Activated naive CD4-positive, alpha-beta T cell treated with anti-CD3 and anti-CD28 coated beads, Interleukin-2, amount 50 U/mL, for 72 hours (primary cell): ENCODE results near the gene YIPF4. TPM values are rescaled to one million over a fixed set of nuclear protein-coding genes. Genes with fewer than 3 reads are reported as not detected.
"Not testable (repeated sequence)": the region's sequence is repeated elsewhere in the genome, so short reads cannot be mapped to it uniquely, and the experiment has no call there.

Source experiments
- ATAC-seq, 2 donors: fragments of 150-1000 bp; cut with Tn5 transposase; 2 replicates each; pipeline ENCODE4 v1.10.0; 2021; ENCODE audit warnings: mild to moderate bottlenecking in 2 of 2, moderate library complexity in 2 of 2
- DNase-seq, 2 donors: peaks; one replicate each; pipeline ENCODE4 v3.0.0; 2021 to 2022; ENCODE audit warnings: low spot score in 2 of 2
- H3K27ac Mint-ChIP-seq, 2 donors: one replicate each; pipeline ENCODE4 v1.8.0; 2022; ENCODE audit warnings: mild to moderate bottlenecking in 2 of 2, mixed read lengths in 2 of 2
- H3K36me3 Mint-ChIP-seq, 2 donors: one replicate each; pipeline ENCODE4 v1.8.0; 2022; ENCODE audit warnings: mixed read lengths in 2 of 2
- H3K9me3 Mint-ChIP-seq, 2 donors: one replicate each; pipeline ENCODE4 v1.8.0; 2022; ENCODE audit warnings: mixed read lengths in 2 of 2
- total RNA-seq, 2 donors: library from RNA; stranded (reverse); gene quantifications; one replicate each; pipeline ENCODE4 v1.2.3, GENCODE V29; 2022

YIPF4 gene
- total RNA-seq, 2 donors from 2014 or later = 35.0 to 36.3 TPM

GRCh38 chr2:32350797-32351196 is 73.1 kb downstream of the YIPF4 start:
- ATAC-seq, H3K36me3 Mint-ChIP-seq, DNase-seq, H3K9me3 Mint-ChIP-seq, H3K27ac Mint-ChIP-seq: not testable (repeated sequence)

GRCh38 chr2:32355976-32356680 is 78.4 kb downstream of the YIPF4 start:
- Mint-ChIP-seq H3K36me3 (peaks cover 17 to 18% of the 10 kb centered on the region in 2 donors), H3K27ac (peak overlapping the region; percentile 74 to 86), H3K9me3 (no peaks in the 10 kb centered on the region)
- no peak for ATAC-seq
- no peak for DNase-seq

- Mint-ChIP-seq H3K9me3 (peaks cover 0 to 4% of the 10 kb centered on the region in 2 donors), H3K36me3 (peaks cover 18 to 22% of the 10 kb centered on the region in 2 donors), H3K27ac (peak within 1 kb of the TSS; percentile 86 to 95)
- DNase-seq (peak; percentile 95 to 98), ATAC-seq (peak; percentile 95 to 96)
Observed at GRCh38 chr2:32356681-32357317, 79.1 kb downstream of the YIPF4 start, which contains the start of gene BIRC6. Gene BIRC6, plus strand, starts transcription at chr2:32357023. Its CDS starts 139 bp downstream, at chr2:32357162.

GRCh38 chr2:32357318-32358110 is 79.8 kb downstream of the YIPF4 start:
- DNase-seq (peak; percentile 45 to 69), ATAC-seq (peak in 1 of 2 donors; percentile 12)
- Mint-ChIP-seq H3K36me3 (peaks cover 18 to 24% of the 10 kb centered on the region in 2 donors), H3K9me3 (peaks cover 0 to 5% of the 10 kb centered on the region in 2 donors), H3K27ac (peak overlapping the region; percentile 86 to 94)

GRCh38 chr2:32358111-32358482 is 80.4 kb downstream of the YIPF4 start:
- H3K27ac Mint-ChIP-seq = peak overlapping the region; percentile 73 to 86
- ATAC-seq (no peak), DNase-seq (peak in 1 of 2 donors; percentile 8)
- peaks cover 0 to 5% of the 10 kb centered on the region in 2 donors for H3K9me3 Mint-ChIP-seq
- H3K36me3 Mint-ChIP-seq = peaks cover 18 to 24% of the 10 kb centered on the region in 2 donors

- Mint-ChIP-seq H3K27ac (peak overlapping the region in 1 of 2 donors; percentile 61), H3K36me3 (peaks cover 18 to 30% of the 10 kb centered on the region in 2 donors), H3K9me3 (peaks cover 0 to 5% of the 10 kb centered on the region in 2 donors)
- DNase-seq (no peak), ATAC-seq (no peak)
Observed at GRCh38 chr2:32360416-32360815, 82.7 kb downstream of the YIPF4 start.

GRCh38 chr2:32362997-32363396 is 85.3 kb downstream of the YIPF4 start:
- not testable (repeated sequence) for DNase-seq, ATAC-seq, H3K9me3 Mint-ChIP-seq, H3K27ac Mint-ChIP-seq
- H3K36me3 Mint-ChIP-seq = peaks cover 12 to 29% of the 10 kb centered on the region in 2 donors

- DNase-seq = no peak
- H3K27ac Mint-ChIP-seq = no peak overlapping the region
- H3K36me3 Mint-ChIP-seq = peaks cover 6 to 23% of the 10 kb centered on the region in 2 donors
- ATAC-seq = no peak
- peaks cover 0 to 5% of the 10 kb centered on the region in 2 donors for H3K9me3 Mint-ChIP-seq
Observed at GRCh38 chr2:32363597-32363996, 85.9 kb downstream of the YIPF4 start.

- not testable (repeated sequence) for ATAC-seq, DNase-seq, H3K9me3 Mint-ChIP-seq
- Mint-ChIP-seq H3K27ac (peak overlapping the region; percentile 53 to 61), H3K36me3 (peaks cover 1 to 16% of the 10 kb centered on the region in 2 donors)
Observed at GRCh38 chr2:32364290-32364689, 86.6 kb downstream of the YIPF4 start.

GRCh38 chr2:32365679-32366078 is 88.0 kb downstream of the YIPF4 start:
- ATAC-seq, H3K9me3 Mint-ChIP-seq, DNase-seq, H3K27ac Mint-ChIP-seq: not testable (repeated sequence)
- H3K36me3 Mint-ChIP-seq = peaks cover 0 to 13% of the 10 kb centered on the region in 2 donors

Other genes starting within 250 kb of the YIPF4 start
- 10 to 100 TPM; 63.1 to 66.8 TPM for gene DPY30, start 238.1 kb upstream of the YIPF4 start, total RNA-seq
- 10 to 100 TPM; 15.8 to 16.3 TPM for gene SPAST, start 214.3 kb upstream of the YIPF4 start, total RNA-seq
- 10 to 100 TPM; 11.5 to 19.1 TPM for gene SLC30A6, start 112.0 kb upstream of the YIPF4 start, total RNA-seq
- gene NLRC4, start 13.0 kb upstream of the YIPF4 start, total RNA-seq = under 1 TPM in 1 of 2 donors, not detected in 1; 0.08 TPM
- gene BIRC6, start 79.1 kb downstream of the YIPF4 start, total RNA-seq = 100 to 1,000 TPM in 1 of 2 donors, 10 to 100 TPM in 1; 95.9 to 108 TPM